T-helper 2 cell treated with Interferon-gamma antibody and Interleukin-4, amounts not matched to agents 100 ng/mL and 5 ng/mL, for 36 hours (primary cell): ENCODE results near the gene ENO4. TPM values are rescaled to one million over a fixed set of nuclear protein-coding genes. Genes with fewer than 3 reads are reported as not detected.

Experiments
- intact Hi-C: fragments of 100-400 bp; cut with micrococcal nuclease; formaldehyde crosslinking; loops from one replicate; pipeline ENCODE4 v1.15.1; 2023
- total RNA-seq: library from RNA; stranded (reverse); gene quantifications from 2 replicates; pipeline ENCODE4 v1.2.3, GENCODE V29; 2022

ENO4 gene
- total RNA-seq, 1 donor from 2014 or later: not detected

- intact Hi-C loops: no loop called here
Measured at GRCh38 chr10:116831086-116831485, 18.2 kb upstream of the ENO4 start.

- intact Hi-C loops: no loop called here
Measured at GRCh38 chr10:116831790-116832189, 17.5 kb upstream of the ENO4 start.

- intact Hi-C loops: no loop called here
Measured at GRCh38 chr10:116833986-116834985, 15.0 kb upstream of the ENO4 start.

DNA sequence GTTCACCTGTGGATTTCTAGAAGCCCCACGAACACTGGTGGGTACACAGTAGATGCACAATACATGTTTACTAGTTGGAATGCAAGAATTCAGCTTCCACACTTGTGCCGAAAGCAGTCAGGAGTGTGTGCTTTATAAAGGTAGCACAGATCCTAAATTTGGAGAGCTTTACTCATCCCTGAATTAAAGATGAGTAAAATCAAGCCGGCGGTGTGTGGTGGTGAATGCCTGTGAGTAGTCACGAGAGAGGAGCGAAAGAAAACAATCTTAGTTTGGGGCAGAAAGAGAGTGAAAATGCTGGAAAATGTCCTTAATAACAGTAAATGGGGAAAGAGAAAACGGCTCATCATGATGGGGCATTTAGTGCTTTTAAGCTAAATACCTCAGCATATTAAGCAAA is 13.6 kb upstream of the ENO4 start:
- intact Hi-C loops: no loop called here

GRCh38 chr10:116836083-116836482 is 13.2 kb upstream of the ENO4 start:
- intact Hi-C loops: no loop called here

- intact Hi-C loops: no loop called here
Measured at GRCh38 chr10:116836902-116837523, 12.3 kb upstream of the ENO4 start.

GRCh38 chr10:116838143-116838725 is 11.1 kb upstream of the ENO4 start:
- intact Hi-C loops: no loop called here

GRCh38 chr10:116840389-116841075 is 8.8 kb upstream of the ENO4 start:
- intact Hi-C loops: no loop called here

GRCh38 chr10:116845823-116846222 is 3.5 kb upstream of the ENO4 start:
- intact Hi-C loops: no loop called here

DNA sequence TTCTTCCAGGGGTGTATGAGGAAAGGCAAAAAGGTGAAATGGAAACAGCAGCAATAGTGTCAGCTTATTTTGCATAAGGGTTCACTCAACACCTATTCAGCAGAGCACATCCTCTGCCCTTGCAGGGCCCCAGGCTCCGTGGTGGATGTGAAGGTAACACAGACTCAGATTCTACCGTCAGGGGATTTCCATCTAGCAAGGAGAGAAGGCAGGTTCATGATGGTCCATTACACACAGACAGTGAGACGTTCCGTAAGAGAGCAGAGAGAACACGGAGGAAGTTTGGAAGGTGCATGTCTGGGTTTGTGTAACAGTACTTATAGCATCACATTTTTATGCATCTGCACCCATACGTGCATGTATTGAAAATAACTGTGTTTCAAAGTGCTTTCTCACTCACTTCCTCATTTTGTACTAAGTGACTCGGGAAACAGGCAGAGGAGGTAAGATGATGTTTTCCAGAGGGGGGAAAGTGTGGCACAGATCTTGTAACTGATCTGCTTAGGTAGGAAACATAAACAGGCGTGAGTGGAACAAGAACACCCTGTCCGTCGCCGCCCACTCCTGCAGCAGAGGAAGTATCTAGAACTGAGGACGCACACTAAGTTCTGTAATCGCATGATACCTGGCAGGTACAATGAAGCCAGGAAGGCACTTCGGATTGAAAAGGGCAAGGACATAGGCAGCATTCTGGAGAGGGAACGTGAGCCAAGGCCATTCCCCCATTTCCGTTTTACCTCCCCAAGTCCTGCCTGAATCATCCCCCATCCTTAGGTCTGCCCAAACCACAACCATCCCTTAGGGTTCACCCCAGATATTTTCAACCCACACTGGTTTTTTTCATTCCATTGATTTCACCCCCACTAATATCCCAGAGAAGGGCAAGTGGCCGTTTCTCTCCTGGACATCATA is 1.0 kb upstream of the ENO4 start:
- intact Hi-C loops: no loop called here

- intact Hi-C loops: no loop called here
Measured at GRCh38 chr10:116848944-116849247, 403 bp upstream of the ENO4 start.

- intact Hi-C loops: no loop called here
Measured at GRCh38 chr10:116850058-116850611, 836 bp downstream of the ENO4 start.

DNA sequence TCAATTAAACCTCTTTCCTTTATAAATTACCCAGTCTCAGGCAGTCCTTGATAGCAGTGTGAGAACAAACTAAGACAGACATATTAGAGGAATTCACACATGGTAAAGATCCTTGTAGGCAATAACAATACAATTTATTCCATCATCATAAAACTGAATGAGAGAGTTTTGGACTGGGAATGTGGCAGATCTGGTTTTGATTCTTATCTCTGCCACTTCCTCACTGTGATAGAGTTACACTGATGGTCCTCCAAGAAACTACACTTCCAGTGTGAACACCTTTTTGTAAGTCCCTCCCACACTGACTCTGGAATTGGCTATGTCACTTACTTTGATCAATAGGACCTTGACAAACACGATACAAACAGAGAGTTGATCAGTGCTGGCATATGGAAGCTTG is 2.9 kb downstream of the ENO4 start:
- intact Hi-C loops: no loop called here

DNA sequence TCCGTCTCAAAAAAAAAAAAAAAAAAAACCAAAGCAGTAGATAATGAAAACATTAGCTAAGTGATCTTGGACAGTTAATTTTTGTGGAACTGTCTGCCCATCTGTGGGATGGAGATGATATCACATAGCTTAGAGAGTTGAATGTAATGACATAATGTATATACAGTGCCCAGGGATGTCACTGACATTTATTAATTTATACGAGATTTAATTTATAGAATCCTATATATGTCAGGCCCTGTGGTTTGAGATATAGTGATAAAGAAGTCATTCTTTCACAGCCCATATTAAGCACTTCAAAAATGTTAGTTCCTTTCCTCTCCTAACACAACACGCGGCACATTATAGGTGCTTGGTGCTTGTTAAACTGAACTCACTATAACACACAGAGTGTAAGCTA is 4.0 kb downstream of the ENO4 start:
- intact Hi-C loops: no loop called here

DNA sequence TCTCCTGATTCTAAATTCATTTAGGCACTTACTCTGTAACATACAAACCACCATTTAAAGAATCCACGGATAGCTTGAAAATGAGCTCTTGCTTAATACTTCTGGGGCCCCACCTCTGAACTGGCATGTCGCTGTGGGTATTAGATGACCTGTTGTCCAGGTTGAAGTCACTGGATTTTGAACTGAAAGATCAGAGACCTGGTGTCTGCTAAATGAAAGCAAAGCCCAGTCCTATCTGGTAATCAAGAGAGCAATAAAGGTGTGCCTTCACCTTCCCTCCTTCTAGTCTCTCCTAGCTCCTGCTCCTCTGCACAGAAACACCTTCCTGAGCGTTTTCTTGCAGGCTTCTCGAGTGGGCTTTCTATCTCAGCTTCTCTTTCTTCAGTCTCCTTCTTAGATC is 4.4 kb downstream of the ENO4 start:
- intact Hi-C loops: no loop called here

DNA sequence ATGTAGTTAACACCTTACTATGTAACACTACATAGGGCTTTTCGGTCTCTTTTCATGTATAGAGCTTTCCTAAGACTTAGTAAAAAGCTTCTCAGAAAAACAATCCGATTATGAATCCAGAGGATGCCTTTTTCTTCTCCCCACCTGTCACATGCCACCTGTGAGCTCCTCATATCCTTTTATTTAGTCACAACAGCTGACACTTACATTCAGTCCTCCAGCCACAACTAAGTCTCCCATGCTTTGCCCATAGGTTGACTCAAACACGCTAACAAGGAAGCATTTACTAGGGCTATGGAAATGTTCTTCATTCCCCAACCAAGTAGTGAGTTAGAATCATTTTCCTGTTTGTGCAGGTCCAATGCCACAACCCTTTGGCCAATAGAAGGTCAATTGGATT is 7.9 kb downstream of the ENO4 start:
- intact Hi-C loops: no loop called here

- intact Hi-C loops: no loop called here
Measured at GRCh38 chr10:116861796-116862195, 12.5 kb downstream of the ENO4 start.

GRCh38 chr10:116864436-116864835 is 15.1 kb downstream of the ENO4 start:
- intact Hi-C loops: no loop called here

DNA sequence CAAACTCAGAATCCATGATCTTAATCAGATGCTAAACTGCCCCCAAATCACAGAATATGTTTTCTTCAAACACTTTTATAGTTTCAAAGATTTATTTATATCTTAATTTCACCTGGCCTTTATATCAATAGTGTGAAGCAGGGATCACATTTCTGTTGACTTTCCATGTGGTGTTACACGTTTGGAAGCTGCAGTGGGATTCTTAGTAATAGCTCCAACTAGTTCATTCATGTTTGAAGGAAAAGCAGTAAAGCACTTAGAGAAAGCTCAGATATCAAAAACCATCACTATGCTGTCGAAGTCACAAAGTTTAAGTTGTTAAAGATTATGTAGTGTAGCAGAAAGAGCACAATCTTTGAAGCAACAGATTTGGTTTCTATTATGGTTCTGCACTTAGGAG is 16.8 kb downstream of the ENO4 start:
- intact Hi-C loops: no loop called here

DNA sequence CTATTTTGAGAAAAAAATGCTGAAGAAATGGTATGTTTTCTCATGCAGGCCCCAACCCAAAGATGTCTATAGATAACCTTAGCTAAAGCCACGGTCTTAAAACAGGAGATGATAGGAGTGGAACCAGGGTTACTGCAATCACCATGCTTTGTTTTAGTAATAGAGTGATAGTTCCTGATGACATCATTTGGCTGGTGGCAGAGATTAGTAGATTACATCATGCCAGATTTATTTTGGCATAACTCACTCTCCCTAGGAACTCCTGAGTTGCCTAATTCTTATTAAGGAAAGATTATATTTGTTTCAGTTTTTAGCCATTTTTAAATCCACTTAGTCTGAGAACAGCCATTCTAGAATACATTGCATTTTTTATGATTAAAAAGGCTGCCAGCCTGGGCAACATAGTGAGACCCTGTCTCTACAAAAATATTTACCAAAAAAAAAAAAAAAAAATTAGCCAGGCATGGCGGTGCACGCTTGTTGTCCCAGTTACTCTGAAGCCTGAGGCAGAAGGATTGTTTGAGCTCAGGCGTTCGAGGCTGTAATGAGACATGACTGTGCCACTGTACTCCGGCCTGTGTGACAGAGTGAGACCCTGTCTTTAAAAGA is 17.8 kb downstream of the ENO4 start:
- intact Hi-C loops: no loop called here
